ENCODE results near the gene NENF. TPM values are rescaled to one million over a fixed set of nuclear protein-coding genes. Genes with fewer than 3 reads are reported as not detected.
"Not testable (repeated sequence)": the region's sequence is repeated elsewhere in the genome, so short reads cannot be mapped to it uniquely, and the experiment has no call there.

Gene NENF
- total RNA-seq: 10 to 100 TPM; 47.4 to 53.8 (median 52.1) TPM

GRCh38 chr1:212432661-212433576 lies at the start of gene NENF:
Gene NENF, plus strand, starts transcription at chr1:212432920. Its CDS starts 24 bp downstream, at chr1:212432944.
- peak; percentile 99 for ATAC-seq (ENCODE audit: low FRiP score)
- no peak for DNase-seq (ENCODE audit: low spot score)
- TF ChIP-seq CTCF (IDR thresholded peaks at IDR 0.05): no peak

- TF ChIP-seq CTCF (IDR thresholded peaks at IDR 0.05): no peak
- no peak for DNase-seq (ENCODE audit: low spot score)
- no peak for ATAC-seq (ENCODE audit: low FRiP score)
Observed at GRCh38 chr1:212386029-212386428, 46.7 kb upstream of the NENF start.

DNA sequence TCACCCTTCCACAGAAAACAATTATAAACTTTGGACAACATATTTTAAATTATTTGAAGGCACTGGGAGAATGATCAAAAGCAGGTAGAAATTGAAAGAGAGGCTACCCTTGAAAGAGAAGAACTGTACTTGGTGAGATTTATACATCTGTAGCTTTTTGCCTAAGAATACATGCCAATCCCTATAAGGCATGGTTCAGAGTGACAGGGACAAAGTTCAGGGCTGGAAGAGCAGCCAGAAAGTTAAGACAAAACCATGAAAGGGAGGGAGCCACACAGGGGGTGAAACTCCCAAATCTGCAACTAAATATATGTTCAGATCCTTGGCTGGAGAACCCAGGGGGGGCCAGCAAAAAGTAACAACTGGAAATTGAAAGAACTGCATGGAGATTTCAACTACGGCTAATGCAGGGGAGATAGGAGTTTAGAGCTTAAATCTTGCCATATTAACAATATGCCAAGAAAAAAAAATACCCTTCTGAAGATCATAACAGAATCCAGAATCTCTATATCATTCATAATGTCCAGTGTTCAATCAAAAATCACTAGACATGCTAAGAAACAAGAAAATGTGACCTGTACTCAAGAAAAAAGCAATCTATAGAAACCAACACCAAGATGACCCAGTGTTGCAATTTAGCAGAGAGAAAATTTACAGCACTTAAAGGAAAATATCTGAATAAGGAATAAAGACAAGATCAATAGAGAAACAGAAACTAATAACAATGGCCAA lies 43.6 kb upstream of the NENF start:
- no peak for ATAC-seq (ENCODE audit: low FRiP score)
- TF ChIP-seq CTCF (IDR thresholded peaks at IDR 0.05): no peak

DNA sequence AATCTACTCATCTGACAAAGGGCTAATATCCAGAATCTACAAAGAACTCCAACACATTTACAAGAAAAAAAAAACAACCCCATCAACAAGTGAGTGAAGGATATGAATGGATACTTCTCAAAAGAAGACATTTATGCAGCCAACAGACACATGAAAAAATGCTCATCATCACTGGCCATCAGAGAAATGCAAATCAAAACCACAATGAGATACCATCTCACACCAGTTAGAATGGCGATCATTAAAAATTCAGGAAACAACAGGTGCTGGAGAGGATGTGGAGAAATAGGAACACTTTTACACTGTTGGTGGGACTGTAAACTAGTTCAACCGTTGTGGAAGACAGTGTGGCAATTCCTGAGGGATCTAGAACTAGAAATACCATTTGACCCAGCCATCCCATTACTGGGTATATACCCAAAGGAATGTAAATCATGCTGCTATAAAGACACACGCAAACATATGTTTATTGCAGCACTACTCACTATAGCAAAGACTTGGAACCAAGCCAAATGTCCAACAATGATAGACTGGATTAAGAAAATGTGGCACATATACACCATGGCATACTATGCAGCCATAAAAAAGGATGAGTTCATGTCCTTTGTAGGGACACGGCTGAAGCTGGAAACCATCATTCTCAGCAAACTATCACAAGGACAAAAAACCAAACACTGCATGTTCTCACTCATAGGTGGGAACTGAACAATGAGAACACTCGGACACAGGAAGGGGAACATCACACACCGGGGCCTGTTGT lies 36.9 kb upstream of the NENF start:
- not testable (repeated sequence) for ATAC-seq (ENCODE audit: low FRiP score); DNase-seq (ENCODE audit: low spot score)

More for the DNA sequence above, 43.6 kb upstream of the NENF start:
- DNase-seq (ENCODE audit: low spot score): no peak

GRCh38 chr1:212396638-212397037 lies 36.1 kb upstream of the NENF start:
- ATAC-seq (ENCODE audit: low FRiP score) (no peak), DNase-seq (ENCODE audit: low spot score) (no peak)
- no peak for TF ChIP-seq CTCF (IDR thresholded peaks at IDR 0.05)

DNA sequence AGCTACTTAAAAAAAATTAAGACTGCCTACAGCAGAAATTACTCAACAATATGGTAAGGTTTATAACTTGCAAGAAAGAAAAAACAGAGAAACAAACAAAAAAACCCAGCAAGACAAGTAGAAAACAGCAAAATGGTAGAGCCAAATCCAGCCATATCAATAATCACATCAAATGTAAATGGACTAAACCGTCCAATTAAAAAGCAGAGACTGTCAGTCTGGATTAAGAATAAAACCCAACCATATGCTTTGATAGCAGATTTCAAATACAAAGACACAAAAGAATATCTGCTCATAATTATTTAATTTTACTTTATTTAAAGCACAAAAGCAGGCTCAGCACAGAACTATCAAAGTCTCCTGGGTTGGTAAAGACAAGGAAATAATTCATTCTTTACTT lies 35.5 kb upstream of the NENF start:
- TF ChIP-seq CTCF (IDR thresholded peaks at IDR 0.05): no peak
- ATAC-seq (ENCODE audit: low FRiP score) (no peak), DNase-seq (ENCODE audit: low spot score) (no peak)

DNA sequence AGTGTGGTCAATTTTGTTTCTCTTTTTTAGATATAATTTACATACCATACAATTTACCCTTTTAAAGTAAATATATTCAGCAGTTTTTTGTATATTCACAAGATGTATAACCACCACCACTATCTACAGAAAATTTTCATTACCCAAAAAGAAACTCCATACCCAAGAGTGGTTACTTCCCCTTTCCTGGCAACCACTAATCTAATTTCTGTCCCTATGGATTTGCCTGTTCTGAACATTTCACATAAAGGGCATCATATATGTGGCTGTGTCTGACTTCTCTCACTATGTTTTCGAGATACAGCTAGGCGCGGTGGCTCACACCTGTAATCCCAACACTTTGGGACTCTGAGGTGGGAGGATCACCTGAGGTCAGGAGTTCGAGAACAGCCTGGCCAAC lies 31.7 kb upstream of the NENF start:
- no peak for TF ChIP-seq CTCF (IDR thresholded peaks at IDR 0.05)
- ATAC-seq (ENCODE audit: low FRiP score) (no peak), DNase-seq (ENCODE audit: low spot score) (no peak)

Measured in omental fat pad (tissue), 4 donors.